ENCODE data around the gene PSMA6. TPM values are rescaled to one million over a fixed set of nuclear protein-coding genes. Genes with fewer than 3 reads are reported as not detected.

Gene PSMA6
- total and polyA plus RNA-seq, 2 of the 13 experiments (the other 11 are each of a cell fraction or from before 2014, with no cell fraction given), result 525 to 1,109 TPM

GRCh38 chr14:35352274-35353233, 60.4 kb downstream of the PSMA6 start (continued):
- TF ChIP-seq, protein P1, sequence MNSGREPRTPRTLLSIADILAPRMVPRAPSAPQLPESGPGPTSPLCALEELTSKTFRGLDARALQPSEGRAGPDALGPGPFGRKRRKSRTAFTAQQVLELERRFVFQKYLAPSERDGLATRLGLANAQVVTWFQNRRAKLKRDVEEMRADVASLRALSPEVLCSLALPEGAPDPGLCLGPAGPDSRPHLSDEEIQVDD (CRISPR knock-in tag; IDR thresholded peaks at IDR 0.05; ENCODE audit: borderline replicate concordance), result no peak
- TF ChIP-seq ZNF326 (CRISPR knock-in tag; IDR thresholded peaks at IDR 0.05; ENCODE audit: borderline replicate concordance) (no peak), FLYWCH1 (CRISPR knock-in tag; IDR thresholded peaks at IDR 0.05) (no peak), E2F2 (CRISPR knock-in tag; IDR thresholded peaks at IDR 0.05; ENCODE audit: borderline replicate concordance) (no peak), MIER3 (CRISPR knock-in tag; IDR thresholded peaks at IDR 0.05; ENCODE audit: borderline replicate concordance) (no peak), IKZF1 (IDR thresholded peaks at IDR 0.05) (peak; percentile 100), ZZZ3 (CRISPR knock-in tag; IDR thresholded peaks at IDR 0.05; ENCODE audit: borderline replicate concordance) (no peak), NCOA1 (CRISPR knock-in tag; IDR thresholded peaks at IDR 0.05) (peak; percentile 77; the same call in 1 of the 2 replicates), NFYC (CRISPR knock-in tag; IDR thresholded peaks at IDR 0.05) (no peak), ZNF883 (CRISPR knock-in tag; IDR thresholded peaks at IDR 0.05; ENCODE audit: not compliant biosample characterization) (peak; percentile 20), ZBTB39 (CRISPR knock-in tag; IDR thresholded peaks at IDR 0.05) (0 out of 2 replicates have a peak, but pooled peaks have one; percentile 33), SP140L (CRISPR knock-in tag; IDR thresholded peaks at IDR 0.05; ENCODE audit: borderline replicate concordance) (no peak), JUNB (CRISPR knock-in tag; IDR thresholded peaks at IDR 0.05; ENCODE audit: borderline replicate concordance) (no peak), GZF1 (CRISPR knock-in tag; IDR thresholded peaks at IDR 0.05) (no peak), NR3C1 (CRISPR knock-in tag; IDR thresholded peaks at IDR 0.05) (no peak), ARNT (IDR thresholded peaks at IDR 0.05) (peak; percentile 92; the same call in 1 of the 2 replicates), NAIF1 (CRISPR knock-in tag; IDR thresholded peaks at IDR 0.05; ENCODE audit: borderline replicate concordance) (no peak)
- TF ChIP-seq, protein P2, sequence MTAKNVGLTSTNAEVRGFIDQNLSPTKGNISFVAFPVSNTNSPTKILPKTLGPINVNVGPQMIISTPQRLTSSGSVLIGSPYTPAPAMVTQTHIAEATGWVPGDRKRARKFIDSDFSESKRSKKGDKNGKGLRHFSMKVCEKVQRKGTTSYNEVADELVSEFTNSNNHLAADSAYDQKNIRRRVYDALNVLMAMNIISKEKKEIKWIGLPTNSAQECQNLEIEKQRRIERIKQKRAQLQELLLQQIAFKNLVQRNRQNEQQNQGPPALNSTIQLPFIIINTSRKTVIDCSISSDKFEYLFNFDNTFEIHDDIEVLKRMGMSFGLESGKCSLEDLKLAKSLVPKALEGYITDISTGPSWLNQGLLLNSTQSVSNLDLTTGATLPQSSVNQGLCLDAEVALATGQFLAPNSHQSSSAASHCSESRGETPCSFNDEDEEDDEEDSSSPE (CRISPR knock-in tag; IDR thresholded peaks at IDR 0.05), result no peak
- TF ChIP-seq, protein P3, sequence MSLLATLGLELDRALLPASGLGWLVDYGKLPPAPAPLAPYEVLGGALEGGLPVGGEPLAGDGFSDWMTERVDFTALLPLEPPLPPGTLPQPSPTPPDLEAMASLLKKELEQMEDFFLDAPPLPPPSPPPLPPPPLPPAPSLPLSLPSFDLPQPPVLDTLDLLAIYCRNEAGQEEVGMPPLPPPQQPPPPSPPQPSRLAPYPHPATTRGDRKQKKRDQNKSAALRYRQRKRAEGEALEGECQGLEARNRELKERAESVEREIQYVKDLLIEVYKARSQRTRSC (CRISPR knock-in tag; IDR thresholded peaks at IDR 0.05; ENCODE audit: low read depth), result no peak
- TF ChIP-seq, protein P4, sequence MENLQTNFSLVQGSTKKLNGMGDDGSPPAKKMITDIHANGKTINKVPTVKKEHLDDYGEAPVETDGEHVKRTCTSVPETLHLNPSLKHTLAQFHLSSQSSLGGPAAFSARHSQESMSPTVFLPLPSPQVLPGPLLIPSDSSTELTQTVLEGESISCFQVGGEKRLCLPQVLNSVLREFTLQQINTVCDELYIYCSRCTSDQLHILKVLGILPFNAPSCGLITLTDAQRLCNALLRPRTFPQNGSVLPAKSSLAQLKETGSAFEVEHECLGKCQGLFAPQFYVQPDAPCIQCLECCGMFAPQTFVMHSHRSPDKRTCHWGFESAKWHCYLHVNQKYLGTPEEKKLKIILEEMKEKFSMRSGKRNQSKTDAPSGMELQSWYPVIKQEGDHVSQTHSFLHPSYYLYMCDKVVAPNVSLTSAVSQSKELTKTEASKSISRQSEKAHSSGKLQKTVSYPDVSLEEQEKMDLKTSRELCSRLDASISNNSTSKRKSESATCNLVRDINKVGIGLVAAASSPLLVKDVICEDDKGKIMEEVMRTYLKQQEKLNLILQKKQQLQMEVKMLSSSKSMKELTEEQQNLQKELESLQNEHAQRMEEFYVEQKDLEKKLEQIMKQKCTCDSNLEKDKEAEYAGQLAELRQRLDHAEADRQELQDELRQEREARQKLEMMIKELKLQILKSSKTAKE (CRISPR knock-in tag; IDR thresholded peaks at IDR 0.05; ENCODE audit: borderline replicate concordance), result no peak
